ENCODE measurements around the gene FAM241A.

- TF ChIP-seq, protein P1, sequence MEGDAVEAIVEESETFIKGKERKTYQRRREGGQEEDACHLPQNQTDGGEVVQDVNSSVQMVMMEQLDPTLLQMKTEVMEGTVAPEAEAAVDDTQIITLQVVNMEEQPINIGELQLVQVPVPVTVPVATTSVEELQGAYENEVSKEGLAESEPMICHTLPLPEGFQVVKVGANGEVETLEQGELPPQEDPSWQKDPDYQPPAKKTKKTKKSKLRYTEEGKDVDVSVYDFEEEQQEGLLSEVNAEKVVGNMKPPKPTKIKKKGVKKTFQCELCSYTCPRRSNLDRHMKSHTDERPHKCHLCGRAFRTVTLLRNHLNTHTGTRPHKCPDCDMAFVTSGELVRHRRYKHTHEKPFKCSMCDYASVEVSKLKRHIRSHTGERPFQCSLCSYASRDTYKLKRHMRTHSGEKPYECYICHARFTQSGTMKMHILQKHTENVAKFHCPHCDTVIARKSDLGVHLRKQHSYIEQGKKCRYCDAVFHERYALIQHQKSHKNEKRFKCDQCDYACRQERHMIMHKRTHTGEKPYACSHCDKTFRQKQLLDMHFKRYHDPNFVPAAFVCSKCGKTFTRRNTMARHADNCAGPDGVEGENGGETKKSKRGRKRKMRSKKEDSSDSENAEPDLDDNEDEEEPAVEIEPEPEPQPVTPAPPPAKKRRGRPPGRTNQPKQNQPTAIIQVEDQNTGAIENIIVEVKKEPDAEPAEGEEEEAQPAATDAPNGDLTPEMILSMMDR (IDR thresholded peaks at IDR 0.05): no peak
- no peak for TF ChIP-seq TCF7L2 (IDR thresholded peaks at IDR 0.05; ENCODE audit: low read depth, low read length)
- TF ChIP-seq REST (IDR thresholded peaks at IDR 0.05; ENCODE audit: insufficient read depth in 1 of 2, low read depth in 2 of 2, low read length in 1 of 2): no peak
- no peak for TF ChIP-seq SIN3A (IDR thresholded peaks at IDR 0.05; ENCODE audit: borderline replicate concordance, insufficient read depth, low read depth, low read length)
Measured at GRCh38 chr4:112156112-112156511, 10.9 kb downstream of the FAM241A start.

Measured in Panc1 (cell line).